CD4-positive, alpha-beta memory T cell (primary cell): ENCODE data around the gene OR13D1. TPM values are rescaled to one million over a fixed set of nuclear protein-coding genes. Genes with fewer than 3 reads are reported as not detected.

Experiments used
- CTCF ChIA-PET: fragments of 350-600 bp; sonication (Branson Sonifier 250); formaldehyde crosslinking; loops from one replicate; lab custom pipeline; 2021; ENCODE audit warnings: inconsistent platforms; ENCODE audit not compliant: partially characterized antibody; lab: Charles Lee
- POLR2A ChIA-PET: fragments of 350-600 bp; sonication (Branson Sonifier 250); formaldehyde crosslinking; loops from one replicate; lab custom pipeline; 2021; ENCODE audit not compliant: partially characterized antibody; lab: Charles Lee
- DNase-seq, 5 donors: peaks; one replicate each; pipeline versions ENCODE4 v3.0.0 to v3.0.0-alpha.2; 2020 to 2022; ENCODE audit warnings: mixed read lengths in 1 of 5
- H3K27ac ChIP-seq: one replicate; pipeline ENCODE4 v1.7.0; 2013; ENCODE audit warnings: low read depth, low read length
- H3K27me3 ChIP-seq: 2 replicates; pipeline ENCODE4 v1.7.0; 2013; ENCODE audit warnings: mild to moderate bottlenecking, low read length, moderate library complexity; ENCODE audit not compliant: insufficient read depth
- H3K36me3 ChIP-seq: 2 replicates; pipeline ENCODE4 v1.7.0; 2013; ENCODE audit warnings: mild to moderate bottlenecking, low read length, moderate library complexity; ENCODE audit not compliant: insufficient read depth
- H3K4me1 ChIP-seq: 2 replicates; pipeline ENCODE4 v1.7.0; 2013; ENCODE audit warnings: mild to moderate bottlenecking, low read length, moderate library complexity; ENCODE audit not compliant: insufficient read depth
- H3K4me3 ChIP-seq, 2 donors: one replicate each; pipeline ENCODE4 v1.7.0; 2013; ENCODE audit warnings: low read length in 2 of 2, mild to moderate bottlenecking in 1 of 2
- H3K9me3 ChIP-seq, 2 donors: one replicate each; pipeline ENCODE4 v1.7.0; 2013; ENCODE audit warnings: low read length in 2 of 2, control low read depth in 1 of 2; ENCODE audit not compliant: control insufficient read depth in 1 of 2
- H3K27ac Mint-ChIP-seq, 7 donors: one replicate each; pipeline ENCODE4 v1.8.0; 2020 to 2021; ENCODE audit warnings: mixed read lengths in 7 of 7, mild to moderate bottlenecking in 6 of 7, inconsistent platforms in 3 of 7, moderate library complexity in 3 of 7
- H3K27me3 Mint-ChIP-seq, 2 donors: one replicate each; pipeline ENCODE4 v1.8.0; 2020 to 2021; ENCODE audit warnings: mixed read lengths in 2 of 2
- H3K36me3 Mint-ChIP-seq, 2 donors: one replicate each; pipeline ENCODE4 v1.8.0; 2020 to 2021; ENCODE audit warnings: mixed read lengths in 2 of 2, inconsistent platforms in 1 of 2, mild to moderate bottlenecking in 1 of 2
- H3K4me1 Mint-ChIP-seq, 4 donors: one replicate each; pipeline ENCODE4 v1.8.0; 2020 to 2021; ENCODE audit warnings: mixed read lengths in 4 of 4, mild to moderate bottlenecking in 1 of 4
- H3K4me3 Mint-ChIP-seq, 8 donors: one replicate each; pipeline ENCODE4 v1.8.0; 2020 to 2021; ENCODE audit warnings: mixed read lengths in 8 of 8, mild to moderate bottlenecking in 7 of 8, moderate library complexity in 6 of 8, inconsistent platforms in 3 of 8
- H3K9me3 Mint-ChIP-seq, 8 donors: one replicate each; pipeline ENCODE4 v1.8.0; 2020 to 2021; ENCODE audit warnings: mixed read lengths in 8 of 8, mild to moderate bottlenecking in 5 of 8, inconsistent platforms in 3 of 8, moderate library complexity in 1 of 8
- intact Hi-C: fragments of 100-400 bp; cut with micrococcal nuclease; formaldehyde crosslinking; loops from one replicate; pipeline ENCODE4 v1.15.1; 2023
- polyA plus RNA-seq, 2 donors: library from polyadenylated mRNA; unstranded; fragments of 300-500 nt; fragmentation: Illumina TruSeq; gene quantifications; one replicate each; pipeline ENCODE4 v1.2.3, GENCODE V29; 2021
- total RNA-seq, 2 experiments: library from RNA; stranded (reverse); gene quantifications; one replicate each; pipeline ENCODE4 v1.2.3, GENCODE V29; 2021

OR13D1 gene
- total and polyA plus RNA-seq, 4 experiments from 2014 or later, result not detected

GRCh38 chr9:104711604-104712003, 17.3 kb downstream of the OR13D1 start:
- Histone ChIP-seq H3K27me3 (no peaks in the 10 kb centered on the region), H3K36me3 (no peaks in the 10 kb centered on the region), H3K27ac (no peak overlapping the region), H3K4me1 (no peaks in the 10 kb centered on the region), H3K4me3 (no peak overlapping the region), H3K9me3 (no peaks in the 10 kb centered on the region)
- Mint-ChIP-seq H3K4me1 (no peaks in the 10 kb centered on the region), H3K36me3 (peaks cover 0 to 4% of the 10 kb centered on the region in 2 donors), H3K27ac (no peak overlapping the region), H3K9me3 (peaks cover 0 to 9% (median under 1%) of the 10 kb centered on the region in 8 donors), H3K4me3 (no peak overlapping the region), H3K27me3 (peaks cover 0 to 2% of the 10 kb centered on the region in 2 donors)
- no peak for DNase-seq
- CTCF ChIA-PET, result no interaction called here
- intact Hi-C loops, result no loop called here
- POLR2A ChIA-PET, result no interaction called here

DNA sequence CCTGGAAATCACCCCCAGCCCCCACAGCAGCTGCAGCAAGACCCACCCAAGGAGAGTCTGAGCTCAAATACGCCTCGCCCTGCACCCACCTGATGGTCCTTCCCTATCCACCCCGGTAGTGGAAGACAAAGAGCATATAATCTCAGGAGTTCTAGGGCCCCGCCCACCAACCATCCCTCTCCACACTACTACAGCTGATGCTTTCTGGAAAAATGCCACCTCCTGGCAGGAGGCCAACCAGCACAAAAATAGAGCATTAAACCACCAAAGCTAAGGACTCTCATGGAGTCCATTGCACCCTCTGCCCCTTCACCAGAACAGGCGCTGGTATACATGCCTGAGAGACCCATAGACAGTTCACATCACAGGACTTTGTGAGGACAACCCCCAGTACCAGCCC, 30.7 kb downstream of the OR13D1 start:
- no peaks in the 10 kb centered on the region for H3K36me3 ChIP-seq
- Mint-ChIP-seq H3K27ac (no peak overlapping the region), H3K9me3 (peaks cover 0 to 5% (median under 1%) of the 10 kb centered on the region in 8 donors), H3K36me3 (peaks cover 0 to 14% of the 10 kb centered on the region in 2 donors), H3K27me3 (peaks cover 2% of the 10 kb centered on the region in 2 donors), H3K4me1 (peaks cover 0 to 2% (median 0%) of the 10 kb centered on the region in 4 donors), H3K4me3 (no peak overlapping the region)
- H3K9me3 ChIP-seq, result no peaks in the 10 kb centered on the region
- POLR2A ChIA-PET, result no interaction called here
- DNase-seq, result no peak
- no peaks in the 10 kb centered on the region for H3K27me3 ChIP-seq
- CTCF ChIA-PET, result no interaction called here
- H3K4me1 ChIP-seq, result no peaks in the 10 kb centered on the region
- intact Hi-C loops, result no loop called here
- no peak overlapping the region for H3K4me3 ChIP-seq
- H3K27ac ChIP-seq, result no peak overlapping the region

DNA sequence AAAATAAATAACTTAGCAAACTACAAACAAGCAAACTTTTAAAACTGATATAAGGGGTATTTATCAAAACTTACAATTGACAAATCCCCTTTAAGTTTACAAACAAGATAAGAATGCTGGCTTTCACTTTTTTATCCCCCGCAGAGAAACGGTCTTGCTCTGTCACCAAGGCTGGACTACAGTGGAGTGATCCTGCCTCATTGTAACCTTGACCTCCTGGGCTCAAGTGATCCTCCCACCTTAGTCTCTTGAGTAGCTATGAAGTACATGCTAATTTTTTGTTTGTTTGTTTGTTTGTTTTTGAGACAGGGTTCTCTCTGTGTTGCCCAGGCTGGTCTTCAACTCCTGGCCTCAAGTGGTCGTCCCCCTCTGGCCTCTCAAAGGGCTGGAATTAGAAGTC, 44.1 kb downstream of the OR13D1 start:
- H3K27me3 ChIP-seq, result no peaks in the 10 kb centered on the region
- H3K4me3 Mint-ChIP-seq, result no peak overlapping the region
- no peaks in the 10 kb centered on the region for H3K9me3 Mint-ChIP-seq
- H3K27me3 Mint-ChIP-seq, result no peaks in the 10 kb centered on the region
- no peaks in the 10 kb centered on the region for H3K36me3 ChIP-seq
- H3K36me3 Mint-ChIP-seq, result no peaks in the 10 kb centered on the region
- POLR2A ChIA-PET, result no interaction called here
- intact Hi-C loops, result no loop called here
- H3K27ac ChIP-seq, result no peak overlapping the region
- CTCF ChIA-PET, result no interaction called here
- no peaks in the 10 kb centered on the region for H3K9me3 ChIP-seq
- no peaks in the 10 kb centered on the region for H3K4me1 ChIP-seq
- DNase-seq, result no peak
- no peak overlapping the region for H3K27ac Mint-ChIP-seq
- no peak overlapping the region for H3K4me3 ChIP-seq
- H3K4me1 Mint-ChIP-seq, result no peaks in the 10 kb centered on the region

- intact Hi-C loops, result no loop called here
- ChIA-PET CTCF (no interaction called here), POLR2A (no interaction called here)
Measured at GRCh38 chr9:104740621-104741020, 46.3 kb downstream of the OR13D1 start.

DNA sequence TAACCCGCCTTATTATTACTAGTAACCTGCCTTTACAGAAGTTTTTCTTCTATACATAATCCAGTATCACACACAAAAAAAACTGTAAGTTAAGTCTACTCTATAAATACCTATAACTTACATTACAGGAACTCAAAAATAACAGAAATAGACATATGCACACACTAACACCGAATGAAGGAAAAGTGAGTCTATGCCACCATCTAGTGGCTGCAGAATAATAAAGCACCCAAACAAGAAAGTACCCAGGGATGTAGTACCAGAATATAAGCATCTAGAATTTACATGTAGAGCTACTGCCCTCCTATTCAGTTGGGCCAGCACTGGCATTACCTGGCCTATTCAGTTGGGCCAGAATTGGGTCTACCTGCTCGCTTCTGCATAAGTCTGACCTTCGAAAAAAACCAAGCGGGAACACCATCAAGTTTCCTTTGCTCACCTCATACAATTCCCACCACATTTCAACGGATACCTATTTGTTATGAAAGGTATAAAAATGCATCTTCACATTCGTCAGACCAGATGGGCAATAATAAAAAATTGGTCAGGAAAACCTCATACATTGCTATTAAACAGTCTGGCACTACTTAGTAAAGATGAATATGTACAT, 49.2 kb downstream of the OR13D1 start:
- intact Hi-C loops, result loop anchor here (2.0 kb wide), 1 partner anchor 719 kb away; no protein-coding TSS in a partner anchor
- ChIA-PET CTCF (interaction anchor here (0.8 to 1.6 kb wide), 3 partner anchors 19 to 650 kb away, joined by 4 to 6 read pairs (median 5); partner anchors contain the start of gene NIPSNAP3B), POLR2A (no interaction called here)
- Mint-ChIP-seq H3K4me3 (no peak overlapping the region), H3K4me1 (peaks cover 3 to 16% (median 12%) of the 10 kb centered on the region in 4 donors), H3K9me3 (no peaks in the 10 kb centered on the region), H3K27ac (peak overlapping the region in 1 of 7 donors; percentile 50), H3K36me3 (peaks cover 0 to 7% of the 10 kb centered on the region in 2 donors), H3K27me3 (no peaks in the 10 kb centered on the region)
- no peaks in the 10 kb centered on the region for H3K27me3 ChIP-seq
- H3K27ac ChIP-seq, result no peak overlapping the region
- no peaks in the 10 kb centered on the region for H3K36me3 ChIP-seq
- H3K9me3 ChIP-seq, result no peaks in the 10 kb centered on the region
- H3K4me1 ChIP-seq, result peaks cover 10% of the 10 kb centered on the region
- DNase-seq, result peak; percentile 43 to 74 (median 70)
- no peak overlapping the region for H3K4me3 ChIP-seq

More at GRCh38 chr9:104740621-104741020, 46.3 kb downstream of the OR13D1 start:
- Mint-ChIP-seq H3K27ac (no peak overlapping the region), H3K4me3 (no peak overlapping the region), H3K4me1 (no peaks in the 10 kb centered on the region), H3K9me3 (no peaks in the 10 kb centered on the region), H3K36me3 (no peaks in the 10 kb centered on the region), H3K27me3 (no peaks in the 10 kb centered on the region)
- no peak overlapping the region for H3K4me3 ChIP-seq
- H3K27me3 ChIP-seq, result no peaks in the 10 kb centered on the region
- H3K4me1 ChIP-seq, result no peaks in the 10 kb centered on the region
- DNase-seq, result no peak
- H3K9me3 ChIP-seq, result no peaks in the 10 kb centered on the region
- no peaks in the 10 kb centered on the region for H3K36me3 ChIP-seq
- no peak overlapping the region for H3K27ac ChIP-seq

Other genes with a start within 250 kb of the OR13D1 start
- not detected for gene OR13F1, start 190.3 kb upstream of the OR13D1 start, total RNA-seq
- not detected for gene OR13F1, start 190.3 kb upstream of the OR13D1 start, polyA plus RNA-seq
- gene OR13C4, start 167.3 kb upstream of the OR13D1 start, total RNA-seq, result not detected
- not detected for gene OR13C4, start 167.3 kb upstream of the OR13D1 start, polyA plus RNA-seq
- not detected for gene OR13C3, start 157.7 kb upstream of the OR13D1 start, total RNA-seq
- not detected for gene OR13C3, start 157.7 kb upstream of the OR13D1 start, polyA plus RNA-seq
- not detected for gene OR13C8, start 125.3 kb upstream of the OR13D1 start, total RNA-seq
- not detected for gene OR13C8, start 125.3 kb upstream of the OR13D1 start, polyA plus RNA-seq
- gene OR13C5, start 95.1 kb upstream of the OR13D1 start, total RNA-seq, result not detected
- gene OR13C5, start 95.1 kb upstream of the OR13D1 start, polyA plus RNA-seq, result not detected
- not detected for gene OR13C2, start 88.9 kb upstream of the OR13D1 start, total RNA-seq
- gene OR13C2, start 88.9 kb upstream of the OR13D1 start, polyA plus RNA-seq, result not detected
- gene OR13C9, start 76.3 kb upstream of the OR13D1 start, total RNA-seq, result not detected
- gene OR13C9, start 76.3 kb upstream of the OR13D1 start, polyA plus RNA-seq, result not detected
- gene NIPSNAP3A, start 53.2 kb downstream of the OR13D1 start, total RNA-seq, result 10 to 100 TPM; 11.3 to 13.6 TPM
- gene NIPSNAP3A, start 53.2 kb downstream of the OR13D1 start, polyA plus RNA-seq, result 10 to 100 TPM; 19.9 to 28.8 TPM
- 1 to 10 TPM; 1.4 to 1.9 TPM for gene NIPSNAP3B, start 69.6 kb downstream of the OR13D1 start, total RNA-seq
- 1 to 10 TPM in 1 of 2 donors, under 1 TPM in 1; 0.47 to 1.4 TPM for gene NIPSNAP3B, start 69.6 kb downstream of the OR13D1 start, polyA plus RNA-seq
- 1 to 10 TPM in 1 of 2 experiments, under 1 TPM in 1; 0.80 to 1.2 TPM for gene ABCA1, start 233.6 kb downstream of the OR13D1 start, total RNA-seq
- gene ABCA1, start 233.6 kb downstream of the OR13D1 start, polyA plus RNA-seq, result 1 to 10 TPM in 1 of 2 donors, under 1 TPM in 1; 0.57 to 1.0 TPM